GM19397 (cell line): ENCODE data around the gene CRISP2.

Experiments used
- ATAC-seq: cut with Tn5 transposase; IDR thresholded peaks from one replicate; pipeline ENCODE4 v1.9.1; 2021; ENCODE audit warnings: mild to moderate bottlenecking, moderate library complexity; ENCODE audit not compliant: unreplicated experiment

CRISP2 gene

DNA sequence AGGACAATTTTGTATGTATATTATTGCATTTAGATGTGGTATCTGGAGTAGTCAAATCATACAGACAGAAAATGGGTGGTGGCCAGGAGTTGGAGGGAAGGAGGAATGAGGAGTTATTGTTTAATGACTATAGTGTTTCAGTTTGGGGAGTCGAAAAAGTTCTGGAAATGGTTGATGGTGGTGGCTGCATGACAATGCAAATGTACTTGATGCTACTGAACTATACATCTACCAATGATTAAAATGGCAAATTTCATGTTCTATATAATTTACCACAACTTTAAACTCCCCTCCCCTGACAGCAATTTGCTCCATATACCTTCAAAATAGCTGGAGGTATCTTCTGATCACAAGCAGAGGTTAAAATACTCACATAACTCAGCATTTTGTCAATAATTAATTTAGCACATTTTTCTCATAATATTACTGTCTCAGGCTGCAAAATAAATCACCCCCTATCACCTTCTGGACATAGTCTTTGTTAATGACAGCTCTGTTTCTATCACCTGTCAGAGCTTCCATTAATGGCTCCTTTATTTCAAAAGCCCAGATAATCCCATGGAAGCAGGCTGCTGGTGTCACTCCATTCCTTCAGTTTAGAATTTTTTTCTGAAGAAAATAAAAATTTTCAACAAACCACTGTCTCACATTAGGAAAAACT, 51.0 kb downstream of the CRISP2 start:
- ATAC-seq: no peak

DNA sequence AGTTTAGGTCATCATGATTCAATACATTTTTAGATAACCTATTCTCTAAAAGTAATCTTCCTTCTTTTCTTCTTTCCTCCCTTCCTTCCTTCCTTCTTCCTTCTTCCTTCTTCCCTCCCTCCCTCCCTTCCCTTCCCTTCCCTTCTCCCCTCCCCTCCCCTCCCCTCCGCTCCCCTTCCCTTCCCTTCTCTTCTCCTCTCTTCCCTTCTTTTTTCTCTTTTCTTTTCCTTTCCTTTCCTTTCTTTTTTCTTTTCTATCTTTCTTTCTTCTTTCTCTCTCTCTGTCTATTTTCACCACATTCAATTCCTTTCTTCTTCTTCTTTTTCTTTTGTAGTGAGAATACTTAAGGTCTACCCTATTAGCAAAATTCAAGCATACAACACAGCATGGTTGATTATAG, 59.4 kb downstream of the CRISP2 start:
- no peak for ATAC-seq

DNA sequence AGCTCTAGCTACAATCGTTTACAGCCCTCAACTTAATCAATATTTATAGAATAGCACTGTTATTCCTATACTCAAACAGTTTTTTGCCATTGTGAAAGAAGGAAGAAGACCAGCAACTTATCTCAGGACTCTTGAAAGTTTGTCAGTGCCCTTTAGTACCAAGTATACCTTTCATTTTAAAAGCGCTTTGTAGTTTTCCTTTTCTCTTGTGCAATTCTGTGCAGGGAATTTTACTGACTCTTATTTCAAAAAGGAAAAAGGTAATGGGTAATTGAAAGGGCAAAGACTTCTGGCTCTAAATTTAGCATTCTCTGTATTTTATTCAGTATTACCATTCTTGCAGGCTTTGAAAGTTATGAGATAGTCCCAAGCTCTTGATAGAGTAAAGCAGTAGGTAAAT, 59.9 kb downstream of the CRISP2 start:
- no peak for ATAC-seq

DNA sequence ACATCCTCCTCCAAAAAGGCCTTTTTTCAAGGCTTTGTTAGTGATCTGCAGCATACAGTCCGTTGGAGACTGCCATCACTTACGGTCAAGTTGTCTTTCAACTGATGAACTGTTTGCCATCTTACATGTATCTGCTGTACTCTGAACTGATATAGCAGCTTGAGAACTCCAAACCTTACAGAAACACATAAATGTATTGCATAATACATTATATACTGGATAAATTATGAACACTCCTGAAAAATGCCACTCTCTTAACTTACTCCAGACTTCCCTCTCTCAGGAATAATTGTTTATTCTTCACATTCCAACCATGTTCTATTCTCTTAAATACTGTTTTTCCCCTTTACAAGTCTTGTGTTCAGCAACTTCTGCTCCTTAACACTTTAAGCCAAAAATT, 62.1 kb downstream of the CRISP2 start:
- no peak for ATAC-seq

DNA sequence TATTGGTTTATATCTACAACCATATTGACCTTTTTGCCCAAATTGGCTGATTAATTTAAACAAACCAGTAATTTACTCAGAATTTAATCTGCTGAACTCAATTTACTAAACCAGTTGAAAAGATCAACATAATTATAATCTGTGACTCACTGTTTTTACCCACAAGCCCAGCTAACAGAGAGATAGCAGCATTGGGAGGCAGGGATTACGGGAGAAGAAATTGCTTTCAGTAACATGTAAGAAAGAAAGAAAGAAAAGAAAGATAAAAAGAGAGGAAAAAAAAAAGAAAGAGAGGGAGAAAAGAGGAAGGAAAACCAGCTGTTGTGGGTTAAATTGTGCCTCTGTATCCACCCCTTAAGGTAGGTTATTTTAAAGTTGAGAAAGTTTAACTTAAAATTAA, 63.4 kb downstream of the CRISP2 start:
- no peak for ATAC-seq

DNA sequence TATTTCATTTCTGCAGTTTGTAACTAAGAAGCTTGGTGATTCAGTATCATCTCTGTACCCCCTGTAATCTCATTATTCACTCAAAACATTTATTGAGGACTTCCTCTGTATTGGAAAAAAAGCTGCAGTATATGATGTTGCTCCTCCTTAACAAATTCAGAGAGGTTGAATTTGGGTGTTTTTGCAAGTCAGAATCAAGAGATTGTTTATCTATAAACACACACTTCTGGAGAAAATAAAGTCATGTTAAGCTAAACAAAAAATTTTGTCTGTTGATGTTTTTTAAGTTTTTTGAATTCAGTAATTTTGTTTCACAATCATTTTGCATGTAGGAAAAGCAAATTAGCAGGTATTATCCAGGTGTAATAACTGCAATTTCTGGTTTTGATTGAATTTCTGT, 65.3 kb downstream of the CRISP2 start:
- no peak for ATAC-seq

DNA sequence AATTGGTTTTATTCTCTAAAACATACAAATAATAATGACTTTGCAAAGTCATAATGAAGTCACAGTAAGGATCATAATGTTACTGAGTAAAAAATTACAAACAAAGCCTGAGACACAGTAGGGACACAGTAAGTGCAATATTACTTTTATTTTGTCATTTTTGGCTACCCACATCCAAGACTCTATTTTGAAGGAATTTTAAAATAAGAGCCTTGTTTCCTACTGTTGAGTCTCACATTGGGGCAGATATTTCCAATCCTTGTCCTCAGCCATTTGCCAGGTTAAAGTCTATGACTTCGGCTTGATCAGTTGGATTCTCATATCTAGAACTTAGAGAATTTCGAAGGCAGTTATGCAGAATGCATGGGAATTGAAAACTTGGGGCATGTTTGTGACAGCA, 65.9 kb downstream of the CRISP2 start:
- ATAC-seq: no peak

DNA sequence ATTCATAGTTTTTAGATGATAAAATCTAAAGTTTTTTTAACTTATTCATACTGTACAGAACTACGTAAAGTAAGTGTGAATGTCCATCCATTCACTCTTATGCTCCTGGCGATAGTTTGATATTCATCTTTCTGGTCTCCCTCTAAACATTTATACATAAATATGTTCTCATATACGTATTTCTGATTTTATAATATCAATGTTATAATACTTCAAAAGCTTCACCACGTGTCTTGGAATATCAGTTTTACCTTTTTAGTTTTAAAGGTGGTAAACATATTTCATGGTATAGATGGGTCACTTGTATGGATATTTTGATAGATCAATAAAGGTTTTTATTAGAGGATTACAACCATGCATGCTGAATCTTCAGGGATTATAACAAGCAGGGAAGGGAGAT, 66.4 kb downstream of the CRISP2 start:
- ATAC-seq: no peak

DNA sequence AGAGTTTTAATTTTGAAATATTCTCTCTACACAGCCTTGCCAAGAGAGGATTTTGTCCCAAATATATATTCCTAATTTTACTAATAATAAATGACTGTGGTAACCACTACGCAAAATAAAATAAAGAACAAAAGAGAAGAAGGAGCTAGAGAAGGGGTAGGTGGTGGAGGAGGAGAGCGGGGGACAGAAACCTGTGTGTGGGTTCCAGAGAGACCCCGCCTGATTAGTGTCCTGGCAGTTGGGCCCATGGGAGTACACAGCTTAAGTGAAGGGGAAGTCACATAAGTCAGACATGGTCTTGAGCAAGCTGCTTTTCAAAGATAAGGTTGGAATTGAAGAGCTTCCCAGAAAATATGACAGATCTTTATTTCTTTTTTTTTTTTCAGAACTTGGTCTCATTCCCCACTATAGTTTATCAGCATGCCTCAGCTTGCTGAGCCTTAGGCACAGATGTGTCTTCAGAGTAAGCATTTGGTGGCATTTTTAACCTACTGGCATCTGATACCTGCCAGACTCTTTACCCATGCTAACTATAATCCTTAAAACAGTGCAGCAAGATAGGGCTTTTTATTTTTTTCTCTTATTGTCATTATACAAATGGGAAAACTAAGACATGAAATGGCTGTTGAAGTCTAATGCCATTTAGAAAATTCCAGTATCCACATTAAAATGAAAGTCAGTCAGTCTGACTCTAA, 67.1 kb downstream of the CRISP2 start:
- ATAC-seq: no peak

DNA sequence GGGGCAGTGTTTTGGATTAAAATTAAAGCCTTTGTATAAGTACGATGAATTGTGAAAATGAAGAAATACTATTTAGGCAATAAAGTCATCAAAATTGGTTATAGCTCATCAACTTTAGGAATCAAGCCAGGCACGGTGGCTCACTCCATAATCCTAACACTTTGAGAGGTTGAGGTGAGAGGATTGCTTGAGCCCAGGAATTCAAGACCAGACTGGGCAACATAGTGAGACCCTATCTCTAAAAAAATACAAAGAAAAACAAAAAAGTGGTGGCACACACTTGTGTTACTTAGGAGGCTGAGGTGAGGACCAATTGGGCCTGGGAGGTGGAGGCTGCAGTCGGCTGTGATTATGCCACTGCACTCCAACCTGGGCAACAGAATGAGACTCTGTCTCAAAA, 68.2 kb downstream of the CRISP2 start:
- ATAC-seq: no peak
